HG03460 (cell line): ENCODE measurements around the gene NHLRC4.

Experiments used
- ATAC-seq: cut with Tn5 transposase; IDR thresholded peaks from one replicate; pipeline ENCODE4 v1.9.1; 2021; ENCODE audit not compliant: unreplicated experiment

The NHLRC4 gene

DNA sequence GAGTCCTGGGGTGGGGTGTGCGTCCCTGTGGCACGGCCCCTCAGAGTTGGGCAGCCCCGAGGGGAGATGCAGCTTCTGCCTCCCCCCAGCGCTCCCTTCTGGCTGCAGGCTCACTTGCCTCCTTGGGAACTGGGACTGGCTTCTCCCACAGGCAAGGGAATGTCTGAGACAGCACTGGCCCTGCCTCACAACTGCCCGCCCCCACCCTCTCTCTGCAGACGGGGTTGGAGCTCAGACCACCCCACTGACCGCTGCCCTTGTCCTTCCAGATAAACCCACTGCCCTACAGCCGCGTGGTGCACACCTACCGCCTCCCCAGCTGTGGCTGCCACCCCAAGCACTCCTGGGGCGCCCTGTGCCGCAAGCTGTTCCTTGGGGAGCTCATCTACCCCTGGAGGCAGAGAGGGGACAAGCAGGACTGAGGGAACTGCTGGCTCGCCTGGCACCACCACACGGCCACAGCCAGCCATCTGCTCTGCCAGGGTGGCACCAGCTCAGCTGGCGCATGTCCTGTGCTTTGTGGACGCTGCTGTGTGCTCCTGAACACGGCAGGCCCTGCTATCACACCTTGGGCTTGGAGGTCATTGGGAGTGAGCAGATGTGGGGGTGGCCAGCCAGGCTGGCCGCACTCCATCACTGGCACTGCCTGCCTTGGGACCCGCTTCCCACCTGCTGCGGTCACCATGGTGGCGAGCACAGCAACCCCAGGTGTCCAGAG is 16.0 kb downstream of the NHLRC4 start:
- no peak for ATAC-seq

DNA sequence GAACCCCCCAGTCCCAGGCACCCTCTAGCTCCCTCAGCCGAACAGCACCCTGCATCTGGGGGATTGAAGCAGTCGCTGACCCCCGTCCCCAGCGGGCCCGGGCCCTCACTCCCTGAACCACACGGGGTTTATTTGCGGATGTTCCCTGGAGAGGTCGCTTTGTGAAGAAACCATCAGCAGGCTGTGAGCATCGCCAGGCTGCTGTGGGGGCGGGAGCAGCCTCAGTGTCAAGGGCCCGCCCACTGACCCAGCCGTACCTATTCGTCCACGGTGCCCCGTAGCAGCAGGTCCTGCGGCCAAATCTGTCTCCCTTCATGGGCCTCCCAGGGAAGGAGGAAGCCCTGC is 16.6 kb downstream of the NHLRC4 start:
- no peak for ATAC-seq

DNA sequence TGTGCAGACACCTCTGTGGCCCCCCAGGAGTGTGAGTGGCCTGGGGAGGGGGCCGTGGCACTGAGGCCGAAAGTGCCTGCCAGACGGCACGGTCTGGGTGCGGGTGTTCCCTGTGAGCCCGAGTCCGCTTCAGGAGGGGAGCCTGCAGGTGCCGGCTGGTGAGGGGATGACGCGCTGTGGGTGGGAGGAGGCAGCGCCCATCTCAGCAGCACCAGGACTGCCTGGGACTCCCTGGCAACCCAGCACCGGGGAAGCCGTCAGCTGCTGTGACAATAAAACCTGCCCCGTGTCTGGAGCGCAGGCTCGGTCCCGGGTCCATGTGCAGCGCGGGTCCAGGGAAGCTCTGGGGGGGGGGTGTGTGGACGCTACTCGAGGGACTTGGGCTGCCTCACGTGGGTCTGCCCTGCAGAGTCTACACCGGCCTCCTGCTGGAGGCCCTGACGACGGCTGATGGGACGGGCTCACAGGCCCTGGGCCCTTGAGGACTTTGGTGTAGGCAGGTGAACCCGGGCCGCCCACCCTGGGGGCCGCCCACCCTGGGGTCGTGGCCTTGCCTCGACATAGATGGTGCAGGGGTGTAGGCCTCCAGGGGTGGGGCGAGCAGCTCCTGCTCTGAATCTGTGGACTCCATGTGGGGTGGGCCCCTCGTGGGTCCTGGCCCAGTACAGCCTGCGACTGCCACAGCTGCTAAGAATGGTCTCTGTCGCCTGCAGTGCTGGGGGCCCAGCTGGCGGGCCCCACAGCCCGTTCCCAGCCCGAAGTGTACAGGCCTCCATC is 17.2 kb downstream of the NHLRC4 start:
- no peak for ATAC-seq

DNA sequence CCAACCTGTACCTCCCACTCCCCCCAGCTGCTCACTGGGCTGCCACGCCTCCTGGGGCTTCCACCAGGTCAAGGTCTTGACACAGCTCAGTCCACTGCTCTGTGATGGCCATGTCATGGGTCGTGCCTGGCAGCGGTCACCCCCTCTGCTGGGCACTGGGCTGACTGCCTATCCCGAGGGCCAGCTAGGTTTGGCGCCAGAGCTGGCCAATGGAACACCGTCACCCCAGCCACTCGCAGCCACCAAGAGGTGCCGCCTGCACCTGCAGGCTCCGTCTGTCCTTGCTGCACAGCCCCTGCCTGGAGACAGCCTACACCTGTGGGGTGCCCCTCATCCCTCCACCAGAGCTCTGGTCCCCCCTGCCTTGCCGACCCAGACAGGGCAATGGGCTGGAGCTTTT is 18.5 kb downstream of the NHLRC4 start:
- ATAC-seq, result no peak

DNA sequence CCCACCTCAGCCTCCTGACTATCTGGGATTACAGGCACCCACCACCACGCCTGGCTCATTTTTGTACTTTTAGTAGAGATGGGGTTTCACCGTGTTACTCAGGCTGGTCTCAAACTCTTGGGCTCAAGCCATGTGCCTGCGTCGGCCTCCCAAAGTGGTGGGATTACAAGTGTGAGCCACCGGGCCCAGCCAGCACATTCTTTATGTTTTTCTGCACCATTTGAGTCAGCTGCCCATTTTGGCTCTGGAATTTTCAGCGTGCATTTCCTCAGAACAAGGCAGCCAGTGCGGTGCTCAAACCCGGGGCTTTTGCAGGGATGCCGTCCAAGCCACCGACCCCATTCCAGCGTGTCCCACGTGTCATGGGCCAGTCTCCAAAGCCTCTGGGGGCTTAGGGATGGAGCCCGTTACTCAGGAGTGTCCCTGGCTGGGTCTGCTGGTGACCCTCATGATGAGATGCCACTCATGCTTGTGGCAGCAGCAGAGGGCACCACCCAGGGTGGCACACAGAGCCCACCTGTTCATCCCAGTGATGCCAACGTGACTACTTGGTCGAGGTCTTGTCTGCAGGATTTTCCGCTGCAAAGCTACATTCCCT is 19.3 kb downstream of the NHLRC4 start:
- no peak for ATAC-seq

DNA sequence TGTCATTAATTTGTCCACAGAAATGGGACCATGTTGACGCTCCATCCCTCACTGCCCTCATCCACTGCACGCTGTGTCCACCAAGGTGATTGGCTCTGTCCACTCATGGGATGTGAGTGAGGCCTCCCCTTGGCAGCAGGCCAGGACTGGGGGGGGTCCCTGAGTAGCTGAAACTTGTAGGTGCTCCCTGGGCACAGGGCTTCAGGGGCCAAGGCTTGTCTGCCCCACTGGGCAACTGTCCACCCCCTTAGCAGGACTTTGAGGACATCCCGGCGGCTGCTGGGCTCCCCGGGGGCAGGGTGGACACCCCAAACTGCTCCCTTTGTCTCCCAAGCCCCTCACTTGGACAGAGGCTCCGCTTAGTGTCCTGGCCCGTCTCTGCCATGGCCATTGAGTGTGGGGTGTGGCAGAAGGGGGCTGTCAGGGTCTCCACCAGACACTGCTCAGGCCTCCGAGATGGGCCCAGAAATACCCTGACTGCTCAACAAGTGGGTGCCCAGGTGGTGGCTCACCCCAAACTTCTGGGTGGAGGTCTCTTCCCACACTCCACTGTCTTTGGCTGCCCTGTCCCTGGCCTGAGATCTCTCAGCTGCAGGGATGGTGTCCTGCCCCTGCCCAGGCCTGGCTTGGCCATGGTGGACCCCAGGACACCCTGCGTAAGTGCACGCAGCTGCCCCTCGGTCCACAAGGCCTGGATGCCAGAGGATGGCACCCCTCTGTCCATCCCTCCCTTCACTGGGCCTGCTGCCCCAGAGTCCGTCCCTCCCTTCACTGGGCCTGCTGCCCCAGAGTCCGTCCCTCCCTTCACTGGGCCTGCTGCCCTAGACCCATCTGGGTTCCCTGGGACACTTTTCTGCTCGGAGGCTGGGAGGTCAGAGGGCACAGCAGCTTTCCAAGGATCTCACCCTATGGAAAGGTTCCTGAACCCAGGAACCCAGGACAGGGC is 20.1 kb downstream of the NHLRC4 start:
- no peak for ATAC-seq

DNA sequence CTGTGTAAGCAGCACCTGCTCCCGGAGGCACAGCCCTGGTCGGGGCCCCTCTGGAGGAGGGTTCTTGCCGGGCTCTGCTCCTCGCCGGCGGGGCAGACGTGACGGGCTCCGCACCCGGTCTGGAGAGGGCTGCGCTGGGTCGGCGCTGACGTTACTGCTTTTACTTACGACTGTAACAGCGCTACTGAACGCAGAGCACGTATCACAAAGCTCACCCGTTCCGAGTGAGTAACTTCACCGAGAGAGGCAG is 21.8 kb downstream of the NHLRC4 start:
- peak; percentile 12 for ATAC-seq

DNA sequence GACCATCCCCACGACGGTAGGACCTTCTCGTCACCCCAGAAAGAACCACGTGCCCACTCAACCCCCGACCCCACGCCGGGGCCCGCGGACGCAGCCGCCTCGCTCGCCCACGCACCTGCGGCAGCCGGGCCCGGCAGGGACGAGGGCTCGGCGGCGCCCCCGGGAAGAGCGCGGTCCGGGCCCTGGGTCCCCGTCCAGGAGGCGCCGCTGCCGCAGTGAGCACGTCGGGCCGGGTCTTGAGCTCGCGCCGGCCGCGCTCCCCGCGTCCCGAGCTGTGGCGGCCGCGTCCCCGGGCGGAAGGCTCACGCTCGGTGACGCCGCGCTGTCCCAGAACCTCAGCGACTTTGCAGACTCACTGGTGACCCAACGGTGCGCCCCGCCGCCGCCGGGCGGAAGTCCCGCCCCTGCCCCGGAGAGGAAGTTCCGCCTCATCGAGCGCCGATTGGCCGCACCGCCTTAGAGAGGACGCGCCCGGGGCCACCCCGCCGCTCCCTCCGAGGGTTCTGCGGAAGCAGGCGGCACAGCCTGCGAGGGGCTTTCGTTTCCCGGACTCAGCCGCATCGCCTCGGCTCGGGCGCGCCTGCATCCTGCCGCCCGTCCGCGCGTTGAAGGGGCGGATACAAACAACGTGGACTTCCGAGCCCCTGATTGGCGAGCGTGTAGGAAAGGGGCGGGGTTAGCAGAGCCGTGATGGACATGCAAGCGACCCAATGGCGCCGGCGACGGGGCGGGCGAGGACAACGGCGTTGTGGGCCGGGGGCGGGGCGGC is 22.3 kb downstream of the NHLRC4 start:
- ATAC-seq, result peak; percentile 67

DNA sequence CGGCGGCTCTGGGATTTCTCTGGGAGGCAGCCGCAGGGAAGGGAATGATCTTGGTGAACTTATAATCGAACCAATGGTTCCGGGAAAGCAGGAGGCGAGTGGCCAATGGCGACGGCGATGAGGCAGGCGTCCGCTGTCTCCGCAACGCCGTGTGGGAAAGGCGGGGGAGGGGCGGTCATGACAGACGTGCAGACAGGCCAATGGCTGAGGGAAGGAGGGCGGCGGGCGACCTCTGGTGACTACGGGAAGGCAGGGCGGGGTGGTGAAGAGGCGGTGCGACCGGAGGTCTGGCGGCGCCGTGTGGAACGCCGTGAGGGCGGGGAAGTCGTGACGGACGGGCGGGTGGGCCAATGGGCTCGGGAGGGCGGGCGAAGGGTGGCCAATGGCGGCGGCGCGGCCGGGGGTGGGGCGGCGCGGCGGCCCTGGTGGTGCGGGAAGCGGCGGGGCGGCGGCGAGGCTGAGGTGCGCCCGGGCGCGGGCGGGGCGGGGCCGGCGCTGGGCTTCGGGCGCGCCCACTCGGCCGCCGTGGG is 22.9 kb downstream of the NHLRC4 start, which contains the start of gene RAB40C:
RAB40C (plus strand) TSS at position 409 of the 530 bp plus-strand sequence. CDS start 226 bp downstream, outside the sequence.
- peak; percentile 72 for ATAC-seq

DNA sequence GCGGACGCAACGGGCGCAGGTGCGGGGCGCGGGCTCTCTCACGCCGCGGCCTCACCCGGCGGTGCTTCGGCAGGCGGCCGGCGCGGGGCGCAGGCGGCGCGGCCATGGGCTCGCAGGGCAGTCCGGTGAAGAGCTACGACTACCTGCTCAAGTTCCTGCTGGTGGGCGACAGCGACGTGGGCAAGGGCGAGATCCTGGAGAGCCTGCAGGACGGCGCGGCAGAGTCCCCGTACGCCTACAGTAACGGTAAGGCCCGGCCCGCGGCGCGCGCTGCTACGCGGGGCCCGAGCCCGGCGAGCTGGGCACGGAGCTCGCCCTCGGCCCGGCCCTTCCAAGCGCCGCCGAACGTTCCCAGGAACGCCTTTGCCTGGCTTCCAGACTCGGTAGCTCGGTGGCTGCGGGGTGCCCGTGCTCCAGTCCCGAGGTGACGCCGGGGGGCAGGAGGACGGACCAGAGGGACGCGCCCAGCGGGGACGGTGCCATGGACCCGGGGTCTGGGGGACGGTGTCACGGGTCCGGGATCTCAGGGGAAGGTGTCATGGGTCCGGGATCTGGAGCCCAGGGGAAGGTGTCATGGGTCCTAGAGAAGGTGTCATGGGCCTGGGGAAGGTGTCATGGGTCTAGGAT is 23.5 kb downstream of the NHLRC4 start:
- no peak for ATAC-seq

DNA sequence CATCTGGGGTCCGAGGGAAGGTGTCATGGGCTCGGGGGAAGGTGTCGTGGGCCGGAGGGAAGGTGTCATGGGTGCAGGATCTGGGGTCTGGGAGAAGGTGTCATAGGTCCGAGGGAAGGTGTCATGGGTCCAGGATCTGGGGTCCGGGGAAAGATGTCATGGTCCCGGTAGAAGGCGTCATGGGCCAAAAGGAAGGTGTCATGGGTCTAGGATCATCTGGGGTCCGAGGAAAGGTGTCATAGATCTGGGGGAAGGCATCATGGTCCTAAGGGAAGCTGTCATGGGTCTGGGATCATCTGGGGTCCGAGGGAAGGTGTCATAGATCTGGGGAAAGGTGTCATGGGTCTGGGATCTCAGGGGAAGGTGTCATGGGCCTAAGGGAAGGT is 24.0 kb downstream of the NHLRC4 start:
- ATAC-seq, result no peak

DNA sequence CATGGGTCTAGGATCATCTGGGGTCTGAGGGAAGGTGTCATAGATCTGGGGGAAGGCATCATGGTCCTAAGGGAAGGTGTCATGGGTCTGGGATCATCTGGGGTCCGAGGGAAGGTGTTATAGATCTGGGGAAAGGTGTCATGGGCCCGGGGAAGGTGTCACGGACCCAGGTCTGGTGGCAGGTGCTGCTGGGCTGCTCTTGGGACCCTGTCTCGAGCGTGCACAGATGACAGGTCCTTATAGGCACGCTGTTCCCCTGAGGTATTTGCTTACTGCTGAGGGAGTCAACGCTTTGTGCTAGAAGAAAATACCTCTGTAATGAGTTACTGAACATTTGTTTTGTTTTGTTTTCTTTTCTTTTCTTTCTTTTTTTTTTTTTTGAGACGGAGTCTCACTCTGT is 24.4 kb downstream of the NHLRC4 start:
- ATAC-seq, result no peak

DNA sequence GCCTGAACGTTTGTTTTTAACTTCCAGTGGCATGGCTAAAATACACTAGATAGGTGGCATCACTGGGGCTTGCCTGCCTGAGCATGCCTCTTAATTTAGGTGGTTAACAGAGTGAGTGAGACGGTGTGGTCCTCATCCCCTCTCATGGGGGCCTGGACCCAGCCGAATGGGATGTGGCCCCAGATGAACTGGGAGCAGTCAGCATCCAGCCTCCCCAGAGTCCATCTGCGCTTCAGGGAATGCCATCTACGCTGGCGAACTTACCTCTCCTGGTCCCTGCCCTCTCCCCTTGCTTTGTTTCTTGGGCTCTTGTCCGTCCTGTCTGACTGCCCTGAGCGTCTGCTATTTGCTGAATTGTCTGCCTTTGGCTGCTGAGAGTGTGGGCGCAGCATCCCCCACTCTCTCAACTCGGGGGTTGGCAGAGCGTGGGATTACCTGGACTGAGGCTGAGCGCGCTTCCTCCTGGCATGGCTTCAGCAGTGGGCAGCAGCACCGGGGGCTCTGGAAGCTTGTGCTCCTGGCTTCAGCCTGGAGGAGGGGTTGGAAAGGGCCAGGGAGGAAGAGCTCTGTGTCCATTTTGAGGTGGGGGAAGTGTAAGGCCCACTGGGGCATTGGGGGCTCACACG is 25.2 kb downstream of the NHLRC4 start:
- no peak for ATAC-seq

DNA sequence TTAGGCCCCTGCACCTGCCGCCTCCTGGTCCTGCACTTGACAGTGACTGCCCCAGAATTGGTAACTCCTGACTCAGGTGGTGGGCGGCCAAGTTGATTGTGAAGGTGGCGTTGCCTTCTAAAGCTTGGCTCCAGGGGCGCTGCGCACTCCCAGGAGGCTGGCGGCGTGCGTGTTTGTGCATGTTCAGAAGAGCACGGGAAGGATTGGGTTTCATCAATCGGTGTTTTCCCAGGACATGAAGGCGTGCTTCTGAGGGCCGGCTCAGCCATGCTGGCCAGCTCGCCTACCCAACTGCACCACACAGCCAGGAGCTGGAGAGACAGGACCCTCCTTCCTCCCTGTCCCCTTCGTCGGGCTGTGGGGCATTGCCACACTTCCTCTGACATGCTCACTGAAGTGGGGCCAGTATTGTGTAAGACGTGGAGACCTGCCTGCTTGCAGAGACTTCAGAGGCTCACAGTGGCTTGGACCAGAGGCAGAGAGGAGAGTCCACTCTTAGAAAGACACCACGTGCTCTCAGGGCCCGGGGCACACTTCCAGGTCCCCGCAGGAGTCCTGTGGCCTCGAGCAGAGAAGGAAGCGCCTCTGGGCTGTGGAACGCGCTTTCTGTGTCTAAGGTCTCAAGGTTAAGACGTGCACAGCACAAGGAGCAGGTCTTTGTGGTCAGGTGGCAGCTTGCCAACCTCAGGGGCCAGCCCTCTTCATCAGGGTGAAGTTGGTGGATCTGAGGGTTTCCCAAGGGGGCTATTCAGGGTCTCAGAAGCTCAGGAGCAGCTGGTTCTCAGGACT is 25.9 kb downstream of the NHLRC4 start:
- no peak for ATAC-seq

DNA sequence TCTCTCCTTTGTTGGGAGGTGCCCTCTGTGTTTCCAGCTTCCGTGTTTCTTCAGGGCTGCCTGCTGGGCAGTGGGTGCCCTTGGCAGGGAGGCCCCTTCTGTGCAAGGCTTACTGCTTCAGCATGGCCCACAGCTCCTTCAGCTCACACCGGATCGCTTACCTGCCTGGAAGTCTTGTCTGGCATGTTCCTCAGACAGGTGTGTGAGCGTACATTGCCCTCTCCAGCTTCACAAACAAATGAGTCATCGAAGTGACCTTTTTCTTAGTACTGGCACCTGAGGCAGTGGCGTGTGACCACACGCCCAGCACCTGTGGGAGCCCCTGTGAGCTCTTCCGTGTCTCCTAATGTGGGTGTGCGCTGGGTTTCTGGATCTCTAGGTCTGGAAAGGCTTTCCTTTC is 26.6 kb downstream of the NHLRC4 start:
- ATAC-seq, result no peak

DNA sequence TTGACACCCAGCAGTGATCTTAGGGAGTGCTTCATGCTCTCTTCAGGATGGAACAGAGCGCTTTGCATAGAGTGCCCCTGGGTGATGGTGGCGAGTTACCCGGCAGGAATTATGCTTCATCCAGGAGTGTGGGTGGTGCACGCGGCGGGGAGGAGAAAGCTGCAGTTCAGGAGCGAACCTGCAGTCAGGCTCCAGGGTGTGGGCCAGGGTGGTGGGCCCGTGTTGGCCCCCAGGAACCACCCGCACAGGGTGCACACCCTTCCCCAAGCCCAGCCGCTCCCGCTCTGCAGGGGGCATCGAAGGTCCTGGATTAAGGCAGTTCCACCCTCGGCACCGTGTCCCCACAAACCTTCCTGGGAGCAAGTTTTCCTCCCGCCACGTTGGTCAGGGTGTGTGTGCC is 27.0 kb downstream of the NHLRC4 start:
- ATAC-seq, result no peak

DNA sequence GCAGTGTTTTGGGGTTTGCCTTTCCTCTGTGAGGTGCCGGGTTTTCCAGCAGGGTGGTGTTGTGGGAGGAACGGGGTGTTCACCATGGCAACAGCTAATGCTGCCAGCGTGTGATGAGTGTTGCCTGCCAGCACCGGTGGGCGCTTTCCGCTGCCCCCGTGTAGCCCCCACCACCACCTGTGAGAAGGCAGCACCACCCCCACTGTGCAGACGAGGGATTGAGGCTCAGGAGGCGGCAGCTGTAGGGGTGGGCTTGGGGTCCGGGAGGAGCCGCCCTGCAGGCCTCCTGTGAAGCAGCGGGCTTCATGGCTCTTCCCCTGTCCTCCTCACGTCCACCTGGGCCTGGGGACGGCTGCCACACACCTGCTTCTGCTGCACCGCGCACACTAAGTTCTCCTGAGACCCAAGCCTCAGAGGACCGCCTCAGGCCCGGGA is 28.3 kb downstream of the NHLRC4 start:
- no peak for ATAC-seq

DNA sequence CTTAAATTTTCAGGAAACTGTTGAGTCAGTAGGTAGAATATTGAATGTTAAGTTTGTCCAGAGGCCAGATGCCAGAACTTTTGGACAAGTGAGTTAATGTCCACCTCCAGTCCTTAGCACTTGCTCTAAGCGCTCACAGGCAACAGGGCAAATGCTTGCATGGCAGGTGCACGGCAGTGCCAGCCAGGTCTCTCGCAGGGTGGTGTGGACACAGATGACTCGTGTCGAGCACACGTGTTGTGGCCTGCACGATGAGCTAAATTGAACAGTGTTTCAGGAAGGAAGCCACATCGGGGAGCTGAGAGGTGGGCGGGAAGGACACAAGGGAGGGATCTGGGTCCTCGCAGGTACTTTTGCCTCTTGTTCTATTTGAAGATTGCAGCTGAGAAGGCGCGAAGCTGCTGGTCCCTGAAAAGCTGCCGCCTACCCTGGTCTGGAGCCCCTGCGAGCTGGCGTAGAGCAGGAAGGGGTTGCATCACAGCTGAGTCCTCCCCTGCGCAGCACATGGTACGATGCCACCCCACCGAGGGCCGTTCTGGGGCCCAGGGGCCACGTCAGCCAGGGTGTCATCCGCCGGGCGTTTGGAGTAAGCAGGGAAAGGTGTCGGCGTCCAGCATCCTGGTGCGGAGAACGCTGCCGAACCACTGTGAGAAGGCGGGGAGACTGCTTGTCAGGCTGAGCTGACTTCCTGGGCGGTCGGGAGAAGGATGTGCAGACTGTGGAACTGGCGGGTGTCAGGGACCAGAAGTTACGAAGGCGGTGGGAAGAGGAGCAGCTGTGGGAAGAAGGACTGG is 29.3 kb downstream of the NHLRC4 start:
- ATAC-seq, result no peak
